H7 (cell line): ENCODE measurements around the gene UBE2L6. TPM values are rescaled to one million over a fixed set of nuclear protein-coding genes. Genes with fewer than 3 reads are reported as not detected.

Source experiments
- DNase-seq: peaks from one replicate; pipeline ENCODE4 v3.0.0; 2012
- H3K27me3 ChIP-seq: 2 replicates; pipeline ENCODE4 v1.6.0; 2011; ENCODE audit warnings: mild to moderate bottlenecking, low read length; ENCODE audit not compliant: control insufficient read depth, insufficient read depth
- H3K36me3 ChIP-seq: replicated peaks from 2 replicates; pipeline ENCODE4 v1.5.1; 2011; ENCODE audit warnings: low read length; ENCODE audit not compliant: control insufficient read depth, insufficient read depth
- H3K4me3 ChIP-seq: 2 replicates; pipeline ENCODE4 v1.5.1; 2011; ENCODE audit warnings: low read depth, mild to moderate bottlenecking, control low read depth, low read length, moderate library complexity; ENCODE audit not compliant: insufficient read depth
- total RNA-seq: library from RNA; depleted of rRNA; stranded (reverse); fragments of >200 nt; shearing (Covaris generic); gene quantifications from 2 replicates; pipeline ENCODE4 v1.2.3, GENCODE V29; 2014

The UBE2L6 gene
- total RNA-seq, 1 experiment from 2014 or later: 9.5 TPM

DNA sequence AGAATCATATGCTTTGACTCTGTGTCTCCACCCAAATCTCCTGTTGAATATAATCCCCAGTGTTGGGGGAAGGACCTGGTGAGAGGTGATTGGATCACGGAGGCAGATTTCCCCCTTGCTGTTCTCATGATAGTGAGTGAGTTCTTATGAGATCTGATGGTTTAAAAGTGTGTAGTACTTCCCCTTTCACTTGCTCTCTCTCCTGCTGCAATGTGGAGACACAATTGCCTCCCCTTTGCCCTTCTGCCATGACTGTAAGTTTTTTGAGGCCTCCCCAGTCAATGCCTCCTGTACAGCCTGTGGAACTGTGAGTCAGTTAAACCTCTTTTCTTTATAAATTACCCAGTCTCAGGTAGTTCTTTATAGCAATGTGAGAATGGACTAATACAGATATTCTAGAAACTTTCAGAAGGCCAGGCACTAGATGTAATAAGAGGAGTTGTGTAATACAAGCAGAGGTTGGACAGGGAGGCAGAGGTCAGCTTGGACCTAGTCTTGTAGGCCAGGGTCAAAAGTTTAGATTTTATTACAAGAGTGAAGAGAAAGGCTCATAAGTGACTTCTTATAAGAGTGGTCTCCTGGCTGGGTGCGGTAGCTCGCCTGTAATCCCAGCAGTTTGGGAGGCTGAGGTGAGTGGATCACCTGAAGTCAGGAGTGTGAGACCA is 20.7 kb upstream of the UBE2L6 start:
- no peak for DNase-seq
- Histone ChIP-seq H3K36me3 (no peaks in the 10 kb centered on the region), H3K4me3 (no peak overlapping the region), H3K27me3 (no peaks in the 10 kb centered on the region)

DNA sequence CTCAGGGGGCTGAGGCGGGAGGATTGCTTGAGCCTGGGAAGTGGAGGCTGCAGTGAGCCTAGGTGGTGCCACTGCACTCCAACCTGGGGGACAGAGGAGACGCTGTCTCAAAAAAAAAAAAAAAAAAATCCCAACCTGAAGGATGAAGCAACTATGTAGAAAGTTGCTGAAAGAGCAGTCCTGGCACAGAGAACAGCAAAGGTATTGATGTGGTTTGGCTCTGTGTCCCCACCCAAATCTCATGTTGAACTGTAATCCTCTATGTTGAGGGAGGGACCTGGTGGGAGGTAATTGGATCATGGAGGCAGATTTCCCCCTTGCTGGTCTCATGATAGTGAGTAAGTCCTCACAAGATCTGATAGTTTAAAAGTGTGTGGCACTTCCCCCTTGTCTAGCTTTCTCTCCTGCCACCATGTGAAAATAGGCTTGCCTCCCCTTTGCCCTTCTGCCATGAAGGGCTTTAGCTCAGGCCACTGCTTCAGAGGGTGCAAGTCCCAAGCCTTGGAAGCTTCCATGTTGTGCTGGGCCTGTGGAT is 19.3 kb upstream of the UBE2L6 start:
- H3K27me3 ChIP-seq: no peaks in the 10 kb centered on the region
- no peak overlapping the region for H3K4me3 ChIP-seq
- no peak for DNase-seq
- H3K36me3 ChIP-seq: no peaks in the 10 kb centered on the region

DNA sequence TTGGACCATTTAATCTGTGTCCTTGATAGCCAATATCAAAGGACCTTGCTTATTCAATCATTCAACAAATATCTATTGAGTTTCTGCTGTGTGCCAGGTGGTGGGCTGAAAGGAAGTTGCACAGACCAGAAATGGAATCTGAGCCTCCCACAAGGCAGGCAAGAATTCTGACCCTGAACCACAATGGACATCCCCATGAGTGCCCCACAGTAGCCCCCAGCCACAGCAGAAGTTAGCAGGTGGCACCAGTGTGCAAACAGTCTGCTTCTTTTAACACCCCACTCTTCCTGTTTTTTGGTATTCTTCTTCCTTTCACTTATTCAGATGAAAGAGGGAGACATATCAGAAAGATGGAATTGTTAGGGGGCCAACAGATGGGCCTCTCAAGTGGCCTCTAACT is 17.8 kb upstream of the UBE2L6 start:
- no peak for DNase-seq
- Histone ChIP-seq H3K27me3 (no peaks in the 10 kb centered on the region), H3K36me3 (no peaks in the 10 kb centered on the region), H3K4me3 (no peak overlapping the region)

DNA sequence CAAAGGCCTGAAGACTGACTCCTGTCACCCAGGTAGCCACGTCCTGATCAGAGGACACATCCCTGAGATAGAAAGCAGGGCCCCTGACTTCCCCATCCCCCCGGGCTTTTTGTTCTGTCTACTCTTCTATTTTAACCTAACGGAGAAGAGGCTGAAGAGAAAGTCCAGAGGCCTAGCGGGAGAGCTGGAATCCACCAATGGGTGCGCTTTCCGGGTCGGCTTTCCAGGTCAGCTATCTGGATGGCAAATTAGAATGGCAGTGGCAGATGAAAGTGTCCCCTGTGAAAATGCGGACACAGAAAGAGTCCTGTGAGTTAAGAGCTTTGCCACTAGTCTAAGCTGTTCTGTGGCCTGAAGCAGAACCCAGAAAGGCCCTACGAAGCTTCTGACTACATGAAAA is 16.9 kb upstream of the UBE2L6 start:
- Histone ChIP-seq H3K27me3 (no peaks in the 10 kb centered on the region), H3K36me3 (no peaks in the 10 kb centered on the region), H3K4me3 (no peak overlapping the region)
- DNase-seq: no peak

DNA sequence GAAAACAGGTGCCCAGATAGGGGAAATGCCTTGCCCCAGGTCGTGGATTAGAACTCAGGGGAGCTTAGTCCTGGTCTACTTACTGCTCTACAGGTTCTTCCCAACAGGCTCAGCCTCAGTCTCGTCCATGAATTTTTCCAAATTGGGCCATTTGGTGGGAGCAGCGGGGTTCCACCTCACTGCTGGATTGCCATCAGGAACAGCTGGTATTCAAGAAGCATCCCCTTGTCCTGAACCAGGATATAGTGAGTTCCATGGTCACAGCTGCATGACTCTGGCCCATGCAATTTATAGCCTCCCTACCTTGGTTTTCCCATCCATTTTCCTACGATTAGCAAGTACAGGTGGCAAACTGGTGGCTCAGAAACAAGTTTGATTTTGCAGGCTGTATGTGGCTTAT is 6.6 kb upstream of the UBE2L6 start:
- Histone ChIP-seq H3K36me3 (no peaks in the 10 kb centered on the region), H3K4me3 (no peak overlapping the region), H3K27me3 (no peaks in the 10 kb centered on the region)
- no peak for DNase-seq

DNA sequence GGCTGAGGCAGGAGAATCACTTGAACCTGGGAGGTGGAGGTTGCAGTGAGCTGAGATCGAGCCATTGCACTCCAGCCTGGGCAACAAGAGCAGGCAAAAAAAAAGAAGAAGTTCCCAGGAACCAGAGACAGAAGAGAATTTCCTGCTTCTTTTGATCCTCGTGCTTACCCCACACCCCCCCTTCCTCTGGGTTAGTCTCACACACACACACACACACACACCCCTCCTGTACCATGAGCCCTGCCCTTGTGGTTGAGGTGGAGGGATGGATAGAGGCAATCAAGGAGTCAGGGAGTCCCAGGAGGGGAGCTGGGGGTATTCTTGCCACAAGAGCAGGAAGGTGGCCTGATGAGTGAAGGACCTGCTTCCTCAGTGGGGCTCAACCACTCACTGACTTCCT is 4.1 kb upstream of the UBE2L6 start:
- no peak for DNase-seq
- H3K4me3 ChIP-seq: no peak overlapping the region
- peaks cover 5% of the 10 kb centered on the region; the same call in 1 of the 2 replicates for H3K27me3 ChIP-seq
- no peaks in the 10 kb centered on the region for H3K36me3 ChIP-seq

DNA sequence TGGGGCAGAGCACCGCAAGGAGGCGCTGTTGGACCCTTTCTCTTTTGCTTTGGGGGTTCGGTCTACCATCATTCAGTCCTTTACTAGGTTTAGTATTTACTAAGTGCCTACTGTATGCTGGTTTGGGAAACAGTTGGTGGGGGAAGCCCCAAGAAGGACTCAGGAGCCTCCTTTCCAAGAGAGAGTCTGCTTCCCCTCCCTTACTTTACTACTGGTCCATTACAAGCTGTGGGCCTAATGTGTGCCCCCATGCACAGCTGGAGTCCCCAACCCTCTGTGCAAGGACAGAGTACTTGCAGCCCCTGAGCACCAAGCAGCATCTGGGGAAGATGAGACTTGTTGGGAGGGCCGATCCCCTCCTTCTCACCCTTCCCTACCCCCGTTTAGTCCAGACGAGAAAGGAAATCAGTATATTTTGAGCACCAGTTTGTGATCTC is 876 bp upstream of the UBE2L6 start:
- peak overlapping the region; percentile 83 for H3K4me3 ChIP-seq
- peaks cover 5% of the 10 kb centered on the region; the same call in 1 of the 2 replicates for H3K27me3 ChIP-seq
- no peaks in the 10 kb centered on the region for H3K36me3 ChIP-seq
- DNase-seq: no peak

DNA sequence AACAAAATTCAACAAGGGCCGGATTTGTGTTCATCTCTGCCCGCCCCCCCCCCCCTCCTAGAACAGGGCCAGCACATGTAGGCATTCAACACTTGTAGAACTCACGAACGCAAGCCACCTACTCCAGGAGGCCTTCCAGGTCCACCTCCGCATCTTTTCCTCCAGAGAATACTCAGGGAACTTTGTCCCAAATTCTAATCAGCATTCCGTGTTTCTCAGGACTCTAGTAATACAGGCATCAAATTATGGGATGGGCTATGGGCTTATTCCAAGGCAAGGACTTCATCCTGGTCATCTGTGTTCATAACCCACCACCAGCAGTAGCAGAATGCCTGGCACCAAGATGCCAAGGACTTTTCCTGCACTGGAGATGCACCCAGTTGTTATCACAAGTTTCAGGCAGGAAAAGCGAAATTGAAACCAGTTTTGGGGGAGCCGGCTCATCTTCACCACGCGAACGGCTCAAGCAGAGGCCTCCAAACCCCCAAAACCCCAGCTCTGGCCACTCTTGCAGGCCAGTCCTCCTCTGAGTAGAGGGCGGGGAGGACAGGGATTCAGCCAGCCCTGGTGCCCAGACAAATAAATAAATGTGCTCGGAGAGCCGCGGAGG is 462 bp downstream of the UBE2L6 start:
- H3K27me3 ChIP-seq: peaks cover 5% of the 10 kb centered on the region; the same call in 1 of the 2 replicates
- peak overlapping the region; percentile 83 for H3K4me3 ChIP-seq
- H3K36me3 ChIP-seq: no peaks in the 10 kb centered on the region
- peak; percentile 38 for DNase-seq

DNA sequence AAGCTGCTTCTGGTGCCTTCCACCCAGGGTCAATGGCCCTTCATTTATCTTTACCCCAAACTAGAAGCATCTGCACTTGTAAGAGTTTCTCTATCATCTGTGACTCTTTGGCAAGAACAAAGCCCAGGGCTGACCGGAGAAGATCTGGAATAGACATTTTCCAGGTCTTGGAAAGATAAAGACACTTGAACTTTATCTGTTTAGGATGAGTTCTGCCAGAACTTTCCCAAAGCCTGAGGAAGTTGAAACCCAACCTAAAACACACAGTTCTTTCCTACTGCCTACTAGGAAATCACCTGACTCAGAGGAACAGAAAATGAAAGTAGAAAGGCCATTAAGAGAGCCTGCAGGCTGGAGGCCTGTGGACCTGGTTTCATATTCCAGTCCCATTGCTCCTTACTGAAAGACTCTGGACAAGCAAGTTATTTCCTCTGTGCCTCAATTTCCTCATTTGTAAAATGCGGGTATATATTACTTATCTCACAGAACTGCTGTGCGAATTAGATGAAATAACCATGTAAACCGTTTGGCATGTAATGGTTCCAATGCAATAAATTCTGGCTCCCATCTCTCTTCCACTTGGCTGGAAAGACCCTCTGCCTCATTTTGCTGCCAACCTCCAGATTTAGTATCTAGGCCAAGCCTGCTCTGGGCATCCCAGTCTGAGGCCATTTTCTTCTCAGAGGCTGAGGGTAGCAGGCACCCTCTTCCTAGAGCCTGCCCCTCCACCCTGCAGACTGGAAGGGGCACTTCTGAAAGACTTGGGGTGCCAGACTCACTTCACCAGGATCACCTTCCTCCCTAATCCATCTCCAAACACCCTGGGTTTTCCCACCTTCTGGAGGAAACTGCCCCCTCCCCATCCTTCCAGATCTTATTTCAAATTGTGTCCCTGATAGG is 1.2 kb downstream of the UBE2L6 start:
- H3K36me3 ChIP-seq: no peaks in the 10 kb centered on the region
- no peak for DNase-seq
- no peak overlapping the region for H3K4me3 ChIP-seq
- H3K27me3 ChIP-seq: peaks cover 5% of the 10 kb centered on the region; the same call in 1 of the 2 replicates

DNA sequence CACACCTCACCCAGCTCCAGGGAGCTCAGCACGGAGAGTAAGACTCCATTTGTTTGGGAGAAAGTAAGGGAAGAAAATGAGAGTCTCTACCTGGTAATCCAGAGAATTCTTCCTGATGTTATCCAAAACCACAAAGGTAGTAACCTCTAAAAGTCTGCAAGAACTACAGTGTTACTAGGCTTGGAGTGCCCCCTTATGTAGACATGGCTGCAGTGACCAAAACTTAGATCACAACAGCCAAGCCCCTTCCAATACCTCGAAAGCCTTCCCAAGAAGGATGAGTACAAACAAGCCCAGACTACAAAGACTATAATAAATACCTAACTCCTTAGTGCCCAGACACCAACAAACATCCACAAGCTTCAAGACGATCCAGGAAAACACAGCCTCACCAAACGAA is 4.9 kb downstream of the UBE2L6 start:
- peak; percentile 39 for DNase-seq
- Histone ChIP-seq H3K36me3 (no peaks in the 10 kb centered on the region; the same call in 1 of the 2 replicates), H3K27me3 (peaks cover 5% of the 10 kb centered on the region; the same call in 1 of the 2 replicates), H3K4me3 (no peak overlapping the region)

DNA sequence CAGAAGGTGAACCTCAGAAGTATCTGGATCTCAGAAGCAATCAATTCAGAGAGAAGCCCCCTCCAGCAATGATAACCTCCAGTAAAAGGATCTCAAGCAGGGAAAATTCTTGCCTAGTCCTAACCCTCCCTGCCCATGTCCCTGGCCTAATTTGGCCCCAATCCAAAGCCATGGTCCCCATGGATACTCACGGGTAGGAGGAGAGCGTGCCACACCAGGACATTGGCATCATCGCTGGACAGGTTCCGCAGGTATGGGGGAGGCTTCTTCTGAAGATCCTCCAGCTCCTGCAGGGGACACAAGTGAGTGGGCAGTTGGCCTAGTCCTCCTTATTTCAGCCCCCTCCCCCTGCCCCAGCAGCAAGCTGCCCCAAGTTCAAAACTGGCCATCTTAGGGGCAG is 7.3 kb downstream of the UBE2L6 start:
- no peak for DNase-seq
- no peaks in the 10 kb centered on the region for H3K27me3 ChIP-seq
- H3K36me3 ChIP-seq: no peaks in the 10 kb centered on the region; the same call in none of the 2 replicates
- no peak overlapping the region for H3K4me3 ChIP-seq

DNA sequence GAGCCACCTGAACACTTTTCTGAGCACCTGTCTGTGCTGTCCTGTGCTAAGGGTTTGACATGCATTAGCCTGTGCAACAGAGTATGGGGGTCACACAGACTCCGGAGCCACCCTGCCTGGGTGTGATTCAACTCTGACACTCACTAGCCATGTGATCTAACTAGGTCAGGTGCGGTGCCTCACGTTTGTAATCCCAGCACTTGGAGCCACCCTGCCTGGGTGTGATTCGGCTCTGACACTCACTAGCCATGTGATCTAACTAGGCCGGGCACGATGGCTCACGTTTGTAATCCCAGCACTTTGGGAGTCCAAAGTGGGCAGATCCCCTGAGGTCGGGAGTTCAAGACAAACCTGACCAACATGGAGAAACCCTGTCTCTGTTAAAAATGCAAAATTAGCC is 11.4 kb downstream of the UBE2L6 start:
- Histone ChIP-seq H3K27me3 (no peaks in the 10 kb centered on the region), H3K36me3 (peaks cover 4% of the 10 kb centered on the region), H3K4me3 (no peak overlapping the region)
- no peak for DNase-seq

DNA sequence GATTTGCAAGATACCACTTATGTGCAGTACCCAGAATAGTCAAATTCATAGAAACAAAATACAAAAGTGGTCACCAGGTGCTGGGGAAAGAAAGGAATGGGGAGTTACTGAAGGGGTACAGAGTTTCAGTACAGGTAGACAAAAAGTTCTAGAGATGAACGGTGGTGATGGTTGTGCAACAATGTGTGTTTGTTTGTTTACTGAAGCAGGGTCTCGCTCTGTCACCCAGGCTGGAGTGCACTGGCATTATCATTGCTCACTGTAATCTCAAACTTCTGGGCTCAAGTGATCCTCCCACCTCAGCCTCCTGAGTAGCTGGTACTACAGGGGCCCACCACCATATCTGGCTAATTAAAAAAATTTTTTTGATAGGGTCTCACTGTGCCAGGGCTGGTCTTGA is 12.1 kb downstream of the UBE2L6 start:
- peaks cover 7% of the 10 kb centered on the region for H3K36me3 ChIP-seq
- H3K4me3 ChIP-seq: no peak overlapping the region
- no peaks in the 10 kb centered on the region for H3K27me3 ChIP-seq
- DNase-seq: no peak

DNA sequence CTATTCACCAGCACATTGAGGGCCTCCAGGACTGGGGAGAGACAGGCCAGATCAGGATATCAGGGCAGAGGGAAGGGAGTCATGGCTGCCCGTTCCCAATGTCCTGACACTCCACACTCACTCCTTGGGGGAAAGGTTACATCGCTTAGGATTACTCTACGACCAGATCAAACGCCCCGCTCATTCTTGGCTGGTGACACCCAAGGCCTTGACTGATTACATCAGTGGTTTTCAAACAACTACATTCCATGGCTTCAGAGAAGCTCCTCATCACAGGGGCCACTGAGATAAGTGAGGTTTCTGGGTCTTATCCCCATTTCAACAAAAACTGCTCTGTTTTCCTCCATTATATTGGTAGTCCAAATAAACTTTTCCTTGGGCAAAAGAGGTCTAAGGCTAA is 15.0 kb downstream of the UBE2L6 start:
- DNase-seq: no peak
- peaks cover 14% of the 10 kb centered on the region for H3K36me3 ChIP-seq
- H3K27me3 ChIP-seq: no peaks in the 10 kb centered on the region
- no peak overlapping the region for H3K4me3 ChIP-seq
